Left lung (tissue), 14 donors: Measurements from ENCODE around the gene TLX1. TPM values are rescaled to one million over a fixed set of nuclear protein-coding genes. Genes with fewer than 3 reads are reported as not detected.

Source experiments
- ATAC-seq: fragments of 200-7000 bp; cut with Tn5 transposase; one replicate; pipeline ENCODE4 v1.9.1; 2020; ENCODE audit warnings: moderate library complexity
- DNase-seq, 4 donors: peaks; one replicate each; pipeline ENCODE4 v3.0.0-alpha.2; 2013 to 2020
- H3K27ac ChIP-seq, 2 donors: fragments of 200-600 bp; sonication (generic) in 1 of 2; one replicate each; pipeline versions ENCODE4 v1.5.0 to v1.8.0; 2020 to 2021
- H3K27me3 ChIP-seq, 2 donors: fragments of 200-600 bp; sonication (generic) in 1 of 2; one replicate each; pipeline versions ENCODE4 v1.5.0 to v1.8.0; 2020 to 2021
- H3K36me3 ChIP-seq, 2 donors: fragments of 200-600 bp; sonication (generic) in 1 of 2; one replicate each; pipeline versions ENCODE4 v1.5.0 to v1.8.0; 2020 to 2021
- H3K4me1 ChIP-seq, 2 donors: fragments of 200-600 bp; one replicate each; pipeline ENCODE4 v1.8.0; 2021
- H3K4me3 ChIP-seq, 2 donors: fragments of 200-600 bp; sonication (generic) in 1 of 2; one replicate each; pipeline versions ENCODE4 v1.5.0 to v1.8.0; 2020 to 2021; ENCODE audit warnings: mild to moderate bottlenecking in 1 of 2
- H3K9me3 ChIP-seq, 2 donors: fragments of 200-600 bp; sonication (generic) in 1 of 2; one replicate each; pipeline versions ENCODE4 v1.5.0 to v1.8.0; 2020 to 2021
- CTCF ChIP-seq, 2 donors: fragments of 200-600 bp; sonication (generic) in 1 of 2; IDR thresholded peaks; one replicate each; pipeline versions ENCODE4 v1.5.0 to v1.8.0; 2021; ENCODE audit warnings: antibody characterized with exemption in 2 of 2
- intact Hi-C, 2 donors: fragments of 100-400 bp; cut with DNase I; formaldehyde crosslinking; loops; one replicate each; pipeline versions ENCODE4 v1.11.2 to v1.14.2; 2022
- long read RNA-seq, 12 donors: library from polyadenylated mRNA in 2 of 12; unstranded in 2 of 12; transcript quantifications; one replicate each; pipeline ENCODE4 v2.0.0 and lab custom pipeline, GENCODE V29; 2019 to 2026
- polyA plus RNA-seq, 6 donors: library from polyadenylated mRNA; unstranded; fragments of 120-200 nt; gene quantifications; one replicate each; pipeline ENCODE4 v1.2.1, GENCODE V29; 2013; ENCODE audit not compliant: insufficient read length in 6 of 6
- total RNA-seq, 2 donors: library from RNA; stranded (reverse); fragmentation: NEBNext Ultra II Directional; extraction: Animal tissue kit (Norgen Biotek cat#: 25700); gene quantifications; one replicate each; pipeline ENCODE4 v1.2.1, GENCODE V29; 2021
- donor health status: DM: no; HTN: yes; CAD: no.
- donor health status: DM: no; HTN: no; CAD: no.

Gene TLX1
- not detected for total RNA-seq
- polyA plus RNA-seq = not detected
- long read RNA-seq, donor 1 = 0 reads
- long read RNA-seq, donor 2 = 0 reads
- long read RNA-seq, donor 3 = 0 reads
- long read RNA-seq, donor 4 = 0 reads
- long read RNA-seq, donor 5 = 0 reads
- long read RNA-seq, donor 6 = 0 reads
- long read RNA-seq, donor 7 = 0 reads
- long read RNA-seq, donor 8 = 0 reads
- long read RNA-seq, donor 9 = 0 reads
- long read RNA-seq, donor 10 = 0 reads
- long read RNA-seq, donor 11 = 0 reads
- long read RNA-seq, donor 12 = 0 reads

- intact Hi-C loops = no loop called here
- no peaks in the 10 kb centered on the region for H3K36me3 ChIP-seq
- ATAC-seq = peak; percentile 39
- peaks cover 6 to 35% of the 10 kb centered on the region in 2 donors for H3K4me1 ChIP-seq
- no peak for DNase-seq
- H3K27me3 ChIP-seq = peaks cover 100% of the 10 kb centered on the region in 2 donors
- no peak within 1 kb of the TSS for H3K4me3 ChIP-seq
- TF ChIP-seq CTCF (IDR thresholded peaks at IDR 0.05) = no peak
- no peak within 1 kb of the TSS for H3K27ac ChIP-seq
- H3K9me3 ChIP-seq = no peaks in the 10 kb centered on the region
These were observed at the start of gene TLX1 for GRCh38 chr10:101130984-101131961. TSS of gene TLX1 (plus strand) at chr10:101131300. CDS start at chr10:101131542, 242 bp downstream.

DNA sequence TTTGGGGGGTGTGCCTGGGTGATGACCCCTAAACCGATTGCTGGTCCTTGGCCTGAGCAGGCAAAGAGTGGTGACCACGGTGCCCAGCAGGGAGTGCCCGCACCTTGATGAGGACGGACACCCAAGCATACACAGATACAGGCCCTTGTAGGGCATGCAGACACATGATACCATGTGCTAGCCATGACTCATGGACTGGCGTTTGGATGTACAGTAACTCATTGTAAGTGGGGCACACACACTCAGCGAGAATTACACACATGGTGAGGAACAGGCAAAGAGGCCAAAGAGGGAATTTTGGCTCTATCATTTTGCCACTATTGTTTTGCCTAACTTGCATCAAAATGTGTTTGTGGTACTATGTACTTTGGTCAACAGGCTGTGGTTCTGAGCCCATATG lies 45.3 kb upstream of the TLX1 start:
- TF ChIP-seq CTCF (IDR thresholded peaks at IDR 0.05) = no peak
- ATAC-seq (no peak), DNase-seq (no peak)
- Histone ChIP-seq H3K27me3 (peaks cover 8 to 96% of the 10 kb centered on the region in 2 donors), H3K4me3 (no peak overlapping the region), H3K36me3 (no peaks in the 10 kb centered on the region), H3K4me1 (no peaks in the 10 kb centered on the region), H3K27ac (no peak overlapping the region), H3K9me3 (no peaks in the 10 kb centered on the region)
- intact Hi-C loops = no loop called here

- intact Hi-C loops = no loop called here
- DNase-seq (no peak), ATAC-seq (no peak)
- TF ChIP-seq CTCF (IDR thresholded peaks at IDR 0.05) = no peak
- H3K4me3 ChIP-seq = no peak overlapping the region
- no peaks in the 10 kb centered on the region for H3K4me1 ChIP-seq
- no peaks in the 10 kb centered on the region for H3K9me3 ChIP-seq
- H3K36me3 ChIP-seq = no peaks in the 10 kb centered on the region
- H3K27me3 ChIP-seq = peaks cover 8 to 99% of the 10 kb centered on the region in 2 donors
- H3K27ac ChIP-seq = no peak overlapping the region
These were observed 43.7 kb upstream of the TLX1 start for GRCh38 chr10:101087376-101087775.

DNA sequence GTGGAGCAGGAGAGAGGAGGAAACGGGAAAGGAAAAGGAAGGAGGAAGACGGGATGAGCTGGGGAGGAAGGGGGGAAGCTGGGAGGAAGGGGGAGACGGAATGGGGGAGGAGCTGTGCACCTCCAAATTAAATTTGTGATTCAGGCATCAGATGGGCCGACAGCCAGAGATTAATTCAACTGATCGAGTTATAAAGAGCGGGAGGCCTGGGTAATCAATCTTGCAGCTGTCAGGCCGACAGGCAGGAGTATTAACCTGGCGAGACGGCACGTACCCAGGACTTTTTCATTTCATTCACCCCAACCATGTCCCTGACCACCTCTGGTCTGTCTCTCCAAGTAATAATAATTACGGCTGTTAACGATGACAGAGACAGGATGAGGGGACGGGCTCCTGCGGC lies 43.1 kb upstream of the TLX1 start:
- Histone ChIP-seq H3K9me3 (no peaks in the 10 kb centered on the region), H3K27me3 (peaks cover 12 to 99% of the 10 kb centered on the region in 2 donors)
- intact Hi-C loops = no loop called here

More for the DNA sequence above, 43.1 kb upstream of the TLX1 start:
- Histone ChIP-seq H3K4me1 (no peaks in the 10 kb centered on the region), H3K36me3 (no peaks in the 10 kb centered on the region), H3K27ac (no peak overlapping the region), H3K4me3 (no peak overlapping the region)
- ATAC-seq (no peak), DNase-seq (no peak)
- no peak for TF ChIP-seq CTCF (IDR thresholded peaks at IDR 0.05)
